ENCODE results near the gene PDGFB.

- TF ChIP-seq CTCF (IDR thresholded peaks at IDR 0.05 in 4 of 5, conservative IDR thresholded peaks at IDR 0.05 in 1 of 5) (no peak), POLR2A (IDR thresholded peaks at IDR 0.05) (no peak)
Measured at GRCh38 chr22:39223091-39223710, 21.6 kb downstream of the PDGFB start.
